MM.1S (cell line): ENCODE data around the gene BCAM.

Source experiments
- CTCF ChIP-seq: fragments of 300-600 bp; sonication (generic); IDR thresholded peaks from 2 replicates; pipeline ENCODE4 v1.5.1; 2016; ENCODE audit warnings: antibody characterized with exemption, low read length, mixed read lengths
- EZH2 ChIP-seq: fragments of 300-600 bp; sonication (generic); optimal IDR thresholded peaks from 2 replicates; pipeline ENCODE3; 2017; ENCODE audit warnings: low read depth, mild to moderate bottlenecking, antibody characterized with exemption, low read length, mixed read lengths

GRCh38 chr19:44765949-44766335 is 43.0 kb upstream of the BCAM start:
- TF ChIP-seq CTCF (no peak), EZH2 (no peak)
